TTC549 (cell line): ENCODE results near the gene ECEL1.
"Not testable (repeated sequence)": the region's sequence is repeated elsewhere in the genome, so short reads cannot be mapped to it uniquely, and the experiment has no call there.

Source experiments
- FAIRE-seq: peaks from 2 replicates; lab custom pipeline; 2012; peaks lifted over from hg19 to GRCh38; lab: Jason Lieb, UNC

Gene ECEL1

DNA sequence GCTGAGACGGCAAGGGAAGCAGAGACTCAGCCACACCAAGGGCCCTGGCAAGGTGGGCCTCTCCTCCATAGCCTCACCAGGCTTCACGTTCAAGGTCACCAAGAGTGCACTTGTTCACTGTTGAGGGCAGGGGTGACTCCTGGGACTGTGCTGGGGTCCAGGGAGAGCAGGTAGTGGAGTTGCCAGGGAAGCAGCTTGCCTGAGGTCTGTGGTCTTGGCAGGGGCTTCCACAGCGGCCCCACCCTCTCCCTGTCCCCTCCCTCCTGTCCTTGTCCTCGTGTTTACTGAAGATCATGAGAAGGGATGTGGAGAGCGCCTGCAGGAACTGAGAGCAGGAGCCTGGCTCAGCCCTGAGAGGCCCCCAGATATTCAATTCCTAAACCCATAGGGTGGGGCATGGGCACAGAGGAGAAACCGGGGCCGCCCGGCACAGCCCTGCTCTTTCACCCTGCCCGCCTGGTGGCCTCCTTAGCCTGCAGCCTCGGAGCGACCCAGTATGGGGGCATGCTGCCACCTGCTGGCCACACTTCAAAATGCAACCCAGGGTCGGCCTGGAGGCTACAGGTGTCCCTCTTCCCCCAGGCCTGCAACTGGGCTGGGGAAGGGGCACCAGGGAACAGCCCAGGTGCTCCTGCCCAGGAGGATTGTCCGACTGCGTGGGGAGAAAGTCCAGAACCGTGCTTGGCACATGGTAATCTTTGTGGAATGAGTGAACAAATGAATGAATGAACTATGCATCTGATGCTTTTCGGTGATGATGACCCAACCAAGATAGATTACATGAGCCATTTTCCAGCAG, 47.2 kb downstream of the ECEL1 start:
- FAIRE-seq, result not testable (repeated sequence)

DNA sequence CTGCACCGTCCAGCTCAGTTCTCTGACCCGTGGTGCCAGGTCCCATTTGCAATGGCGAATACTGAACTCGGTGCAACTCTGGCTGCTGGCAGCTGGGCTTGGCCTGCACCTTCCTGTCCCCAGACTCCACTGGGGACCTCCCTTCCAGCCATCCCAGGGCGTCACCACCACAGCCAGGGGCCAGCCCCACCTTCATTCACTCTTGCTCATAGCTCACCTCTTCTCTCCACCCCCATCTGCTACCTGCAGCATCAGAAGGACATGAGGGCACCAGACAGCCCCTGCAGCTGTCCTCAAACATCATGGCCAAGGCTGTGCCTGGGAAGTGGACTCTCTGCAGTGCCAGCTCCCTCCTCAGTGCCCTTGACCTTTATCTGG, 47.9 kb downstream of the ECEL1 start:
- FAIRE-seq, result no peak

GRCh38 chr2:232438951-232439757, 48.5 kb downstream of the ECEL1 start:
- FAIRE-seq, result no peak

DNA sequence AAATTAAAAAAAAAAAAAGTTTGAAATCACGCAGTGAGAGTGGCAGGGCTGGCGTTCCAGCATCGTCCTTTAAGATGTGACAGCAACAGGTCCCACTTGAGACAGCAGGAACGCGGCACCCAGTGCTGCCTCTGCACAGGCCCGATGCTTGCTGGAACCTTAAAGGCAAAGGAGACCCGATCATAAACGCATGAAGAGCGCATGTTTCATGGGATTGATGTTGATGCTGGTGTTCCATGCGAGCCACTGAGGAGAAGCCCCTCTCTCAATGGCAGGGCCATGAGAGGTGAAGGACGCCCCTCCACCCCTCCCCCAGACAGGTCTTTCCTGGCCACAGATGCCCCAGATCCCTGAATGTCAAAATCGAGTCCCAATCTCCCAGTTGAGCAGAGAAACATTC, 49.5 kb downstream of the ECEL1 start:
- FAIRE-seq, result no peak

DNA sequence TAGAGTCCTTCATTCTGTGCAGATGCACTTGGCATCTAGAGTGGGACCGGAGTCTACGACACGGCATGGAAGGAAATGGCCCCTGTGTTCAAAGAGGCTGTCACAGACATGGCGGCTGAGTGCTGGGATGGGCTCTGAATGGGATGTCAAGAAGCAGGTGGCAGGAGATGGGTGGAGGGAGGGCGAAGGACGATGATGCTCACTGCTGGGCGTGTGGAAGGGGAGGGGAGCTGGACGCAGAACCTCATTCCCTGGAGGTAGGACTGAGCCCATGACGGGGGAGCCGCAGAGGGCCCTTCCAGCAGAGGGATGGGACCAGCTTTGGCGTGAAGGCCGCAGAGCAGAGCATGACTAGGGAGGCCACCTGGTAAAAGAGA, 50.5 kb downstream of the ECEL1 start:
- no peak for FAIRE-seq

- no peak for FAIRE-seq
Observed at GRCh38 chr2:232436381-232437194, 51.0 kb downstream of the ECEL1 start.

DNA sequence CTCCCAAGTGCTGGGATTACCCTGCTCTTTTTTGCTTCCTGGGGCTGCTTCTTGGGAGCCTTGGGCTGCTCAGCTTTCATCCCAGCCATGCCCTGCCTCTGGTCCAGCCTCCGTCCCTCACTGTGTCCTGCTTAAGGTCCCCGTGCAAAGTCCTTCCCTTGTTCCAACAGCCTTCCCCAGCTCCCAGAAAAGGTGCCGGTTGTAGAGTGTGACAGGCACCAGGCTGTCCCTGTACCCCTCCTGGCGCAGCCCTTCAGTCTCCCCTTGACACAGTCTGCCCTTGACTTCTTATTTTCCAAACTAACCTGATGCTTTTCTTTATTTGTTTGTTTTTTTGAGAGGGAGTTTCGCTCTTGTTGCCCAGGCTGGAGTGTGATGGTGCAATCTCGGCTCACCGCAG, 51.8 kb downstream of the ECEL1 start:
- no peak for FAIRE-seq

- FAIRE-seq, result no peak
Observed at GRCh38 chr2:232435375-232435648, 52.3 kb downstream of the ECEL1 start.

GRCh38 chr2:232434563-232435374, 52.9 kb downstream of the ECEL1 start:
- FAIRE-seq, result no peak

DNA sequence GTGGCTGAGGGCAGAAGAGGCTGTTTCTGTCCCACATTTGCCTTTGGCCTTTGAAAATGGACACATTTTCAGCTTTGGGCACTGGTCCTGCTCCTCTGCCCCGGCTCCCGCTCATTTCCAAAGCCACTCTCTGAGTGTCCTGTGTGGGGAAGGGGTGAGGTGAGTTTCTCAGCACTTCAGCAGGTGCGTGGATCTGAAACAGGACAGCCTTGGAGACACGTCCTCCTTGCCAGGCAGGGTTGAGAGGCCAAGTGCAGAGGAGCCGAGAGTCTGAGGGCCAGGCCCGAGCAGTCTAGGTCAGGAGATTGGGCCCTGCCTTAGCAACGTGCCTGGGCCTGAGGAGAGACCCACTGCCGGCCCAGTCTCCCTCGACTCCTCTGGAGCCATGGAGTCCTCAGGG, 53.5 kb downstream of the ECEL1 start:
- no peak for FAIRE-seq

GRCh38 chr2:232433622-232434021, 54.0 kb downstream of the ECEL1 start:
- FAIRE-seq, result not testable (repeated sequence)

GRCh38 chr2:232432598-232433184, 54.9 kb downstream of the ECEL1 start:
- FAIRE-seq, result no peak

DNA sequence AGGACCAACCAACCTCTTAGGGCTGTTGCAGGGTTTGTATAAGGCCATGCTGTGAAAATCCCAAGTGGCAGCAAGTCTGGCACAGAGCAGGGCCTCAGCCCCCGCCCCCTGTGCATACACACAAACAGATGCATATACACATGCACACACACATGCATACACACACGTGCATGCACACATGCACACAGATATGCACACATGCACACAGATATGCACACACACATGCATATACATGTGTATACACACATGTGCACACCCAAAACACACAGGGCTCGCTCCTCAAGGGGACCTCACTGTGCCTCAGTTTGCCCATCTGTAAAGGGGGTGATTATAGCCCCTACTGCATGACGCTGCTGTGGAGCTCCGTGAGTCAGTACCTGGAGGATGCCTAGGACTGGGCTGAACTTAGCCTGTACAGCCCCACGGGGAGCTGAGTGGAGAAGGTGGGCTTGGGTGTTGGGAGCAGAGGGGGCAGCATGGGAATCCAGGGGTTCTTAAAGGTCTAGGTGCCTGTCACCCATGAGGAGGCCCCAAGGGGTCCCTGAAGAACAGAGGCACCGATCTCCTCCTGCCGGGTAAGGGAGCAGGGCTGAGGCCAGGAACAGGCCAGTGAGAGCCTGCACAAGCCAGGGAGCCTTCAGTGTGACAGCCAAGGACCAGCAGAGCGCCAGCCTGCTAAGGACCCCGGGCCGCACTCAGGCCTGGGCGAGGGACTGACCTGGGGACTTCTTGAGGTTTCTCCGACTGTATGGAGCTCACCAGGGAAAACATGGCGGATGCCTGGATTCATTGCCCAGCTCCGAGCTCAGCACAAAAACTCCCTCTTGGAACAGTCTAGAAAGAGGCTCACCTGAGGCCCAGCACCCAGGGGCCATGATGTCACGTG, 55.7 kb downstream of the ECEL1 start:
- FAIRE-seq, result no peak
